HG03460 (cell line): ENCODE measurements around the gene UBE2M.
"Not testable (repeated sequence)": the region's sequence is repeated elsewhere in the genome, so short reads cannot be mapped to it uniquely, and the experiment has no call there.

Experiments used
- ATAC-seq: cut with Tn5 transposase; IDR thresholded peaks from one replicate; pipeline ENCODE4 v1.9.1; 2021; ENCODE audit not compliant: unreplicated experiment

Gene UBE2M

DNA sequence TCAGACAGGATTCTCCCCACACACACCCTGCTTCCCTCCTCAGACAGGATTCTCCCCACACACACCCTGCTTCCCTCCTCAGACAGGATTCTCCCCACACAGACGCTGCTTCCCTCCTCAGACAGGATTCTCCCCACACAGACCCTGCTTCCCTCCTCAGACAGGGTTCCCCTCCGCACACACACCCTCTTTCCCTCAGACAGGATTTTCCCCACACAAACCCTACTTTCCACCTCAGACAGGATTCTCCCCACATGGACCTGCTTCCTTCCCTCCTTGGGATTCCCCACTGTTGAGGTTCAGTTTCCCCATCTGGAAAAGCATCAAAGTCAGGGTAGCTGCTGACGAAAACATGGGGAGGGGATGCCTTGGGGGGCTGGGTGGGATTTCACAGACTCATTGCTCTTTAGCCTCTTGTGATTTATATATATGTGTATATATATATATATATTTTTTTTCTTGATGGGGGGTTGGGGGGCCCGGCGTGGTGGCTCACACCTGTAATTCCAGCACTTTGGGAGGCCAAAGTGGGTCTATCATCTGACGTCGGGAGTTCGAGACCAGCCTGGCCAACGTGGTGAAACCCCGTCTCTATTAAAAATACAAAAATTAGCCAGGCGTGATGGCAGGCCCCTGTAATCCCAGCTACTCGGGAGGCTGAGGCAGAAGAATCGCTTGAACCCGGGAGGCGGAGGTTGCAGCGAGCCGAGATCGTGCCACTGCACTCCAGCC, 15.6 kb downstream of the UBE2M start:
- not testable (repeated sequence) for ATAC-seq

DNA sequence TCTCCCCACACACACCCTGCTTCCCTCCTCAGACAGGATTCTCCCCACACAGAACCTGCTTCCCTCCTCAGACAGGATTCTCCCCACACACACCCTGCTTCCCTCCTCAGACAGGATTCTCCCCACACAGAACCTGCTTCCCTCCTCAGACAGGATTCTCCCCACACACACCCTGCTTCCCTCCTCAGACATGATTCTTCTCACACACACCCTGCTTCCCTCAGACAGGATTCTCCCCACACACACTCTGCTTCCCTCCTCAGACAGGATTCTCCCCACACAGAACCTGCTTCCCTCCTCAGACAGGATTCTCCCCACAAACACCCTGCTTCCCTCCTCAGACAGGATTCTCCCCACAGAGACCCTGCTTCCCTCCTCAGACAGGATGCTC, 19.2 kb downstream of the UBE2M start:
- not testable (repeated sequence) for ATAC-seq

DNA sequence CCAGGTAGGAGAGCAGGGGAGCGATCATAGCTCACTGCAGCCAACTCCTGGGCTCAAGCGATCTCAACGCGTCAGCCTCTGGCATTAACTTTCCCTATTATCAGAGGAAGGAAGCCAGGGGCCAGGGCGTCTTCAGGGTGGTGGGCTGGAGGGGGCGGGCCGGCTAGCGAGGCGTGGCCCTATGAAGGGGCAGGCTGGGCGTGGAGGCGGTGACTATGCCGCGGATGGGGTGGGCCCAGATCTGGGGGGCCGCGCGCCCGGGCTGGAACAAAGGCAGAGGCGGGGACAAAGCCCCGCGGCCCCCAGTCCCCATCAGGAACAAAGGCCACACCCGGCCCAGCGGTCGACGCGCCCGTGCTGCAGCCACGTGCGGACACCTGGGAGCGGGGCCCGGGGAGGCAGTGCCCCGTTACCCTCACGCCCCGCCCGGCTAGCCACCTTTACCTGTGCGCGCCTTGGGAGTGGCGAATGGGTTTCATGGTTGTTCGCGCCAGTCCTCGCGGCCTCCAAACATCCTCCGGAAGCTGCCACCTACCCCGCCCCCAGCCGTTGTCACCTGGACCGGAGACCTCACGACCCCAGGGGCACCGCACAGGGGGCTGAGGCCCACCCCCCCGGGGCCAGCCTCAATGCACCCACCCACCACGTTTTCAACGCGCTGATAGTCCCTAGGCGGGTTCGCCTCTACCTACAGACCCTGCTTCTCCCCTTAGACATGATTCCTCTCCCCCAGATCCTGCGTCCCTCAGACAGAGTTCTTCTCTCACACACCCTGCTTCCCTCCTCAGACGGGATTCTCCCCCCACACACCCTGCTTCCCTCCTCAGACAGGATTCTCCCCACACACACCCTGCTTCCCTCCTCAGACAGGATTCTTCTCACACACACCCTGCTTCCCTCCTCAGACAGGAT, 19.9 kb downstream of the UBE2M start:
- ATAC-seq: no peak

DNA sequence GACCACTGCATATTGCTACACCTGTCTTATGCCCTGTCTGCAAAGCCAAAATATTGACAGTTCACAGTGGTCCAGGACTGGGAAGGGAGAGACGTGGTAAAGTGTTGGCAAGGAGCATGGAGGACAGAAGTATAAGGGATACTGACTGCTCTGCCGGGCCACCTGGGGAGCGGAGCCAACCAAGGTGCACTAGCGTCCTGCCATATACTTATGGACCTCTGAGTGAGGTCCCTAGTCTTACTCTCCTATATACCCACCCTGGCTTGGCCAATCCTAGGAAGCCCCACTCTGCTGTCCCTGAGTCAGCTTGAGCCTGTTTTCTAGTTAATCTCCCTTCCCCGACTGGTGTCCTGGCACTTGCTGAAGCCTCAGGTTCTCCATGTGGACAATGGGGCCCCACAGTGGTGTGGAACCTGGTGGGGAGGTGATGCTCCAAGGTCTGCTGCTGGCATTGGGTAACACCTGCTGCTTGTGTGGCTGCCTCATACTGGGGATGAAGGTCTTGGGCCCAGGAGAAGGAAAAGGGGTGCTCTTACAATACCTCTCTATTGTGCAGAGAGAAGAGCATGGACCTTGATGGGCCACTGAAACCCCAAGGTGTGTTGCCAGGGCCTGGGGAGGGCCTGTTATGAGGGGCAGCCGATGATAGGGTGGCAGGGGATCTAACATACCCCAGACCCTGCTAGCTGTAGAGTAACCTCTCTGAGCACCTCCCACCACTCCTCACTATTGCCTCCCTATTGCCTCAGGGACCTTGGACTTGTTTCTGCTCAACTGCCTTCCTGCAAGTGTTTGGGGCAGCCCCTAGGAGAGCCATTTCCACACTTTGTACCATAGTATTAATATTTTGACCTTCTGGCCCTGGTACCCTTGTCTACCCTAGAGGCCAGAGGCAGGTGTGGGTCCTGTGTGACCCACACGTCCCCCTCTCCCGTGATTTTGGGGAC, 21.3 kb downstream of the UBE2M start:
- no peak for ATAC-seq

DNA sequence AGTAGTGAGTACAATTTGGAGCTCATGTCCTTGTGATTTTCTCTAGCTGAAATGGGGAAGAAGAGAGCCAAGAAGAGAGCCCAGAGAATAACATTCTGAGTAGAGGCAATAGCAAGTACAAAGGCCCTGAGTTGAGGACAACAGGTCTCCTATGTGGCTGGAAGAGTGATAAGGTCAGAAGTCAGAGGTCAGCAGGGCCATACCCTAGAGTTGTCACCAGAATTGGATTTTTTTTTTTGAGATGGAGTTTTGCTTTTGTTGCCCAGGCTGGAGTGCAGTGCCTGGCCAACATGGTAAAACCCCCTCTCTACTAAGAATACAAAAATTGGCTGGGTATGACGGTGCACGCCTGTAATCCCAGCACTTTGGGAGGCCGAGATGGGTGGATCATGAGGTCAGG, 22.6 kb downstream of the UBE2M start:
- no peak for ATAC-seq

DNA sequence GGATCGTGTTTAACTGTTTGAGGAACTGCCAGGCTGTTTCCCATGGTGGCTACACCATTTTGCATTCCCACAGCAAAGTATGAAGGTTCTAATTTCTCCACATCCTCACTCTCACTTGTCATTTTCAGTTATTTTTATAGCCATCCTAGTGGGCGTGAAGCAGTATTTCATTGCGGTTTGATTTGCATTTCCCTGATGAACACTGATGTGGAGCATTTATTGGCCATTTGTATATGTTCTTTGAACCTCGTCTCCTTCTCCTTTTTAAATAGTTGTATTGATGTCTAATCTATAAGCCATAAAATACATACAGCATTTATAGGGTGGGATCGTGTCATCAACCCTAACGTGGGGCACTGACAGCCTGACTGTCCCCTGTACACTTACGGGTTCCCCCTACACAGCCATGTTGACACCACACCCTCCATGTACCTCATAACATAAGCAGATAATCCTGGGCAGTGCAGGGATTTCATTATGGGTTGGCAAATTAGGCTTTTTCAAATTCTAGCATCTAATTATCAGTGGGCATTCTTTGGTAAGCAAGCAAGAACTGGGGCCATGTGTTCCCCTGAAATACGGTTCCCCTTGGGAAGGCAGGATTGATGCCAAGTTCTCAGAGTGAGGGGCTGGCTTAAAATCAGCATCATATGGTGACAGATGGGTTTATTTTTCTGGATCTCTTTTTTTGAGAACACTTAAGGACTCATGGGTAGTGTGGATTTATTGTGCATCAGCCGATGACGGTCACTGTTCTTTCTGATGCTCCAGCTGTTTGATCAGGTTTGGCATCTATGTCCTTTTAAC, 27.2 kb downstream of the UBE2M start:
- ATAC-seq: no peak

DNA sequence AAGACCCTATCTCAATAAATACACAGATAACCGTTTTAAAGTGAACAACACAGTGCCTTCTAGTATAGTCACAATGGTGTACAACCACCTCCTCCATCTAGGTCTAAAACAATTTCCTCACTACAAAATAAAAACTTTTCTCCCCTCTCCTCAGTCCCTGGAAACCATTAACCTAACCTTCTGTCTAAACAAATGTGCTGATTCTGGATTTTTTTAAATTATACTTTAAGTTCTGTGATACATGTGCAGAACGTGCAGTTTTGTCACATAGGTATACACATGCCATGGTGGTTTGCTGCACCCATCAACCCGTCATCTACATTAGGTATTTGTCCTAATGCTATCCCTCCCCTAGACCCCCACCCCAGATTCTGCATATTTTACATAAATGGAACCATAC, 29.0 kb downstream of the UBE2M start:
- no peak for ATAC-seq

DNA sequence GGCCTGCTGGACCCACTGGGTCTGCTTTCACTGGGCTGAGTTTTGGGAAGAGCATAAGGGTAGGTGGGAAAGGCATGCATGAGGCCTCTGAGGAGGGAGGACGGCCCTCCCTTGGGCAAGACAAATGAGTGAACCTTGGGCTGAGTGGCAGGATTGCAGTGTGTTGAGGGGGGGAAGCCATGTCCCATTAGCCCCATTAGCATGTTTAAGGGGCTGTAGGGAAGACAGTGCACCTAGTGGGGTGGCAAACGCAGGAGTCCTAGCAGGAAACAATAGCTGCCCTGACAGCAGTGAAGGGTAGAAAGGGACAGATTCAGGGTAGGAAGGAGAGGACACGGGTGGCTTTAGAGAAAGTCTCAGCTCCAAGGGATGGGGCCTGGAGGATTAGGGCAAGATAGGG, 35.7 kb downstream of the UBE2M start:
- no peak for ATAC-seq

DNA sequence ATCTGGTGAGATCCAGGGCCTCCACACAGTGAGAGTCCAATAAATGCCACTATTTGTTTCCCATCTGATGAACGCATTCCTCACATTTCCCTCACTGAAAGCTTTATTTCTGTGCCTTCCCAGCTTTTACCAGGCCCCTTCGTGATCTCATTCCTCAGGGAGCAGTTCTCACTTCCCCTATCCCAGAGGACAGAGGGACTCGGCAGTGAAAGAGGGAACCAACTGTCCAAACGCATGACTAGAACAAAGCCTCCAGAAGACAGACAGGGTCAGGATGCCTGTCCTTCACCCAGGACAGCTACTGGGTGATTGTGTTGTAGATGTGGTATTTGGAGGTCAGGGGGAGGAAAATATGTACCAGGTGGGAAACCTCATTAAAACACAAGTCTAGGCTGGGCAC, 36.8 kb downstream of the UBE2M start:
- no peak for ATAC-seq

DNA sequence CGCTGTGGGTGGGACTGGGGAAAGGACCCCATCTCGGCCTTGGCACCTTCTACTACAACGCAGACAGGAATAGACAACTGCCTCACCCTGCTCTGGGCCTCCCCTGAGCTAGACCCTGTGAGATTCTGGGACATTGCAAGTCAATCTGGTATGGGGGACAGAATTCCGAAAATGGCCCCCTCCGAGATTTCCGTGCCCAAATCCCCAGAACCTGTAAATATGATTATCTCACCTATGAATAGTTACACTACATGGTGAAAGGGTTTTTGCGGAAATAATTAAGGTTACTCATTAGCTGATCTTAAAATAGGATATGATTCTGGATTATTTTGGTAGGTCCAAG, 38.2 kb downstream of the UBE2M start:
- no peak for ATAC-seq

DNA sequence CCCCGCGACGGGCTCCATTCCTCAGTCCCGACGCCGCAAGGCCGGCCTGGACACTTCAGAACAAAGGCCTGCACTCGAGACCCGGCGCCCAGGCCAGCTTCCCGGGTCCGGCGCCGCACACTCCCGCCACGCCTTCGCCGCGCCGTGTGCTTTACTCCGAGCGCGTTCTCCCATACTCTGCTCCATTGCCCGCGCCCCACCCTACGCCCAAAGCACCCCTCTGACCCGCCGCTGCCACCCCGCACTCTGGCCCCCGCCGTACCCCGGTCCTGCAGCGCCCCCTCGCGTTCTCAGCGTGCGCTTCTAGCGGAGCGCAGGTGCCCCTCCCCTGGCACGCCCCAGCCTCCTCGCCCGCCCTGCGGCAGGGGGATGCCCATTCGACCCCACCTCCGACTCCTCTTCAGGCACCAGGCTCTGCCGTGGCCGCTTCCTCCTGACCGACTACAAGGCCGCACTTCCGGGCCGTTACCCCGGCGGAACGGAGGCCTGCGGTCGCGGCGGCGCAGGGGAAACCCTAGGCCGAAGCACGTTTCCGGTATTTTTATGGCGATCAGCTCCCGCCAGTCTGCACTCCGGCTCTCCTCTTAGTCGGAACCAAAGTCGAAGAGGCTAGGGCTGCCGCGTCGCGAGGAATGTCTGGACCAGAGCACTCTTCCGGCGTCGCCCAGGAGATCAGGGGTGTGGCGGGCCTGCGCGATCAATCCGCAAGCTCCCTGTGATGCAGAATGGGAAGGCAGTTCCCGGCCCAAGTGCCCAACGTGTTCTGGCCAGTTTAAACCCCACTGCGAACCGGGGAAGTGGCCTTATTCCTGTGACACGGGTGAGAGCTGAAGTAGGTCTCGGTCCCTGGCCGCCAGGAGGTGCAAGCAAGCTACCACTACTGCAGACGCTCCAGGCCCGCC, 38.8 kb downstream of the UBE2M start, which contains the start of gene ZBTB45:
Gene ZBTB45, minus strand, starts transcription at position 456 of the 902 bp plus-strand sequence. CDS start 2,137 bp downstream, outside the sequence.
- peak; percentile 71 for ATAC-seq

DNA sequence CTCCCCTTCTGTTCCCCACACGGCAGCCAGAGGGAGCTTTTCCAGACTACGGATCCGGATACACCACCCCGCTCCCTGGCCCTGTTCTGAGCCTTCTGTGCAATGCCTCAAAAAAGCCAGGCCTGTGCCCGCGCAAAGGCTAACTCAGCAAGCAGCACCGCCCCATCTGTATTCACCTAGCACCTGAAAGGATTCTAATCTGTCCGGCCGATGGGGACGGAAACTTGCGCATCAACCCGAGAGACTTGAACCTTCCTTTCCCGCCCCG, 39.4 kb downstream of the UBE2M start:
- ATAC-seq: no peak

DNA sequence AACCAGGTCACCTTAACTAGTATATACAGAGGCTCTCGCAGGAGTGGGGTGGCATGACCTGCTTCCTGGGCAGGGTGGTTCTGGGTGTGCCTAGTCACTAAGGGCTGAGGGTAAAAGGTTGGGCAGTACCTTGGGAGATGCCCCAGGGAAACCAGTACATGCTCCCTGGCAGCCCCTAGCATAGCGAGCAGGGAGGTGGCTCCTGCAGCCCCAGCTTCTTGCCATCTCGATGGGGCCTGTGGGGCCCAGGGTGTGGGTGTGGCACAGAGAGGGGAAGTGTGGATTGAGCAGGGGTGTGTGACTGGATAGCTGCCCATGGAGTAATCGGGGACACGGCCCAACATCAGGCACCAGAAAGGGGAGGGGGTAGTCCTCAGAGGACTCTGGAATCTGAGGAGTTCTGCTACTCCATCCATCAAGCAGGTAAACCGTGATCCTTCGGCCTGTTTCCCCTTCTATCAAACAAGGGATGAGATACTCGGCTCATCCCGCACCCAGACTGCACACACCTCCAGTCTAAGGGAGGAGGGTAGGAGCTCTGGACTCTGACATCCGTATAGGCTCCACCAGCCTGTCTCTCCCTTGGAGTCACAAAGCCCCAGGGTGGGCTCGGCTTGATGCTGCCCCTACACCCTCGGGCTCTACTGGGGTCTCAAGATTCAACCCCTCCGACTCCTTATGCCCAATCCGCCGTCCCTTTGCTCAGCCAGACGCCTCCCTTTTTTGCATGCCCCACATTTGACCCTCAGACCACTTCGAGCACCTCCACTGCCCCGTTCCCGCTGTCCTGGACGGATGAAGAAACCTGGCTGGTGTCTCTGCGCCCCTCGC, 39.9 kb downstream of the UBE2M start:
- ATAC-seq: no peak

DNA sequence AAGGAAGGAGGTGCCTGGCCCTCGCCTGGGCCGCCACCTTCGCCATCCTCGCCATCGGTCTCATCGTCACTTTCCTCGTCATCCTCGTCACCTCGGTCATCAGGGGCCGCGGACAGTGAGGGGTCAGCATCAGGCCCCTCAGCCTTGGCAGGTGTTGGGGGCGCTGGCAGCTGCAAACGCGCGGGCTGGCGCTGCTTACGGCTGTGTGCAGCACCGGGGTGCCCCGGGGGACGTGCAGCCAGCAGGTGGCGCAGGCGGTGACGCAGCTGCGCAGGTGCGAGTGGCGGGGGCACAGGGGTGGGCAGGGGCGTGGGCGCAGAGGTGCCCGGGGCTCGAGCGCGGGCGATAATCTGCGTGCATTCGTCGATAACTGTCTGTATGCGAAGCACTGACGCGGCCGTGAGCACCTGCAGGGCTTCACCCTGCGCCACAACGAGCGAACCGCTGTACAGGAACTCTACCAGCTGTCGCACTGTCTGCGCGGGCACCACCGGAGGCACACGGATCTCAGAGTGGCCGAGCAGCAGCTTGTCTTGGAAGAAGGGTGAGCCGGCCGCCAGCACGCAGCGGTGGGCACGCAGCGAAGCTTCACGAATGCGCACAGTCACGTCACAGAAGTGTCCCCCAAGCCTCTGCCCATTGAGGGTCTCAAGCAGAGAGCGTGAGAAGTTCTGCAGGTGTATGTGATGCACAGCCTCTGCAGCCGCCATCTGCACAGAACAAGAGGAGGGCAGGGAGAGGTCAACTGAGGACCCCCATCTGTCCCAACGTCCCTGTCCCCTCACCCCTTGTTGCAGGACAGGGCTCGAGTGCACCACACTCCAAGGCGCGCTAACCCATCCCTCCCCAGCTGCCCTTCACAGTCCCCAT, 41.2 kb downstream of the UBE2M start:
- ATAC-seq: no peak

DNA sequence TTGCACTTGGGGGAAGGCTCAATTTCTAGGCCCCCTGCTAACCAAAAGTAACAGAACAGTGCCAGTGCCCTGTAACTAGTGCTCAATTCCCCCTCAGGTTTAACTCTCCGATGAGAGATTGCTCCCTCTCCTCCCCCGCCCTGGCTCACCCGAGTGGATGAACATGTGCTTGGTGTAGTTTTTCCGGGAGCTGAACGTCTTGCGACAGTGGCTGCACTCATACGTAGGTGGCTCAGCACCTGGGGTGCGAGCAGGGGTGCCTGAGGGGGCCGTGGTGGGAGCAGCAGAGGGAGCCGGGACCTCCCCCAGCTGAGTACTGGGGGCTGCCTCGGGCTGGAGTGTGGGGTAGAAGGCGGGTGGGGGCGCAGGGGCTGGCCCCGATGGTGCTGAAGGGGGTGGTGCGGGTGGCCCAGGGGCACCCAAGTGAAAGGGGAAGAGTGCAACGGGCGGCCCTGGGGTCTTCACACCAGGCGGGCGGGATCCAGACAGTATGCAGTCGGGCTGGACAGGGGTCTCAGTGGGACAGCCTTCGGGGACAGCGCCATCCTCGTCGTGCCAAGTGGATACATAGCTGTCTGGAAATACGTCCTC, 42.1 kb downstream of the UBE2M start:
- no peak for ATAC-seq

DNA sequence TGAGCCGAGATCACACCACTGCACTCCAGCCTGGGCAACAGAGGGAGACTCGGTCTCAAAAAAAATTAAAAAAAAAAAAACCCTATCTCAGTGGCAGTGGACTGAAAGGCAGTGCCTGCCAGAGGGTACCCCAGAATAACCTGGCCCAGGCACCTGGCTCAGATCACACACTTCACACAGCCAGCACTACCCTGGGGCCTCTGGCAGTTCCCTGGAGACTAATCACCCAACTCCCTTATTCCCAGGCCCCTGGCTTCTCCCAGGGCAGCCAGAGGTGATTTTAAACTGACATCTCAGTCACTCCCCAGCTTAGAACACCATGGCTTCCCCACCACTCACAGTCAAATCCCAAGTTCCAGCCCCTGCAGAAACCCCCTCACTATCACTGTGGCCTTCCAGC, 43.2 kb downstream of the UBE2M start:
- no peak for ATAC-seq

DNA sequence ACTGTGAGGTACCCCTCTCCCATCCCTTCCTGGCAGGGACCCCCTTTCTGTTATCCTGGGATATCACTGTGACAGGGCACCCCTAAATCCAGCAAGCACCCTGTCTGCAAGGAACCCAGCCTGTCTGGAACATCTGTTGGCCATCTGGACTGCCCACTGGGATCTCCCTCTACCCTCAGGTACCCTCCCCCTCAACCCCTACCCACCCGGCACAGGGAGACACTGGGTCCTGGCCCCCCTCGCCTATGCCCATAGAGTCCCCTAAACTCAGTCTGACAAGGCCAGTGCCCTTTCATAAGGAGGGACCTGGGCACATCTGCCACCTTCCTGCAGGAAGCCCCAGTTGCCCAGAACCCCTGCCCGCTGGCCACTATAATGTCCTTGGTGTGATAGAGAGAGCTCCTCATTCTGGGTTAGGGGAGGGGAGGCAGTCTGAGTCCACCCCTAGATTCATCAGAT, 43.8 kb downstream of the UBE2M start:
- ATAC-seq: no peak
